Measurements from ENCODE around the gene CEP112. TPM values are rescaled to one million over a fixed set of nuclear protein-coding genes. Genes with fewer than 3 reads are reported as not detected.

Gene CEP112
- polyA plus RNA-seq, 12 donors = 7.2 to 23.3 (median 18.0) TPM; not detected in 1

DNA sequence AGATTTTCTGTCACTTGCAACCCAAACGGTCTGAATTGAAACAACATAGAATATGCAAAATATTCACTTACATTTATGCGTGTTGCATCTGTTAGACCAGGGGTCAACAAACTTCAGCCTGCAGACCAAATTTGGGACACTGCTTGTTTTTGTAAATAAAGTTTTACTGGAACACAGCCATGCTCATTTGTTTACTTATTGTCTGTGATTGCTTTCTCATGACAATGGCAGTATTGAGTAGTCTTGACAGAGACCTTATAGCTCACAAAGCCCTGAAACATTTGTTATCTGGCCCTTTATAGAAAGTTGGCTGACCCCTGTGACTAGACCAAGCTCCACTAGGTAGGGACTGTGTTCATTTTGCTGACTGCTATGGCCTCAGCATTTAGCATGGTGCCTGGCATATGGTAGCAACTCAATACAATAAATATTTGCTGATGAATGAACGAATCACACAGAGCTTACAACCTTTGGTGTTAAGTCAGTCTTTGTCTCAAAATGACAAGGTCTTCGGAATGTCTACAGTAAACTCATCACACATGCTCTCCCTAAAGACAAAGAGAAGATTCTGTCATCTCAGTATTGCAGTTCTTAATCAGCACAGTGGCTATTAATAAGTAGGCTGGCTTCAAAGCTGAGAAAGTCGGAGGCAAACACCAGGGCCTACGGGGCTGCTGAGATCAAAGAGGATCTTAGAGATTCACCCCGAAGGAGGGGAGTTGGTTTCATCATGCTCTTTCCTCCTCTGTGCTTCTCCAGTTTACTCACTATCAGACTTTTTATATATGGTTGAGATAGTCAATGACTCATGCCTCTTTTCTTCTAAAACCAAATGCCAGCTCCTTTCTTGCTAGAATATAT lies 535.3 kb downstream of the CEP112 start:
- no peak for DNase-seq

DNA sequence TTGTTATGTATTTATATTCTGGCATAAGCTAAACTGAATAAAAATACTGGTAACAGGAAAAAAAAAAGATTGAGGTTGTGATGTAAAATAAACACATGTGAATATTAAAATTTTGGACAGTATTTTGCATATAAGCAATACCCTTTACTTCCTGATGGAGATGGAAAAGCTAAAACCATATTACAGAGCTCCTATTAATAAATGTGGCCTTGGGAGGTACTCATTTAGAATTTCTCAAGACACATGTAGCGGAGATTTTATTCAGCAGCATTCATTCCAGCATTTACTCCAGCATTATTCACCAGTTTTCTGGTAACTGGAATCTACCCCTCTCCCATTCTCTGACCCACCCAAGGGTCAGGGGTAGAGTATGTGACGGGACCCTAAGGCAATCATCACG lies 536.2 kb downstream of the CEP112 start:
- no peak for DNase-seq

DNA sequence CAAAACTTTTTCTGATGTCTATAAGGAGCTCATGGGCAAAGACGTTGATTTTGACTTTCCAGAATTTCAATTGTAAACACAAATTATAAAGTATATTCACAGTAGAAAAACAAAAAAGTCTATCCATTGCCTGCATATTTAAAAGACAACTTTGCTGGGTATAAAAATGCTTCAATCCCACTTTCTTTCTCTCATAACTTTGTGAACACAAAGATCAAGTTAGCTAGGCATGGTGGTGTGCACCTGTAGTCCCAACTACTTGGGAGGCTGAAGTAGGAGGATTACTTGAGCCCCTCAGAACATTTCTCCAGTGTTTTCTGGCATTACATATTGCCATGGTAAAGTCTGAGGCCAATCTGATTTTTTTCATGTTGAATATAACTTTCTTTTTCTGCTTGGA lies 547.4 kb downstream of the CEP112 start:
- DNase-seq = no peak

DNA sequence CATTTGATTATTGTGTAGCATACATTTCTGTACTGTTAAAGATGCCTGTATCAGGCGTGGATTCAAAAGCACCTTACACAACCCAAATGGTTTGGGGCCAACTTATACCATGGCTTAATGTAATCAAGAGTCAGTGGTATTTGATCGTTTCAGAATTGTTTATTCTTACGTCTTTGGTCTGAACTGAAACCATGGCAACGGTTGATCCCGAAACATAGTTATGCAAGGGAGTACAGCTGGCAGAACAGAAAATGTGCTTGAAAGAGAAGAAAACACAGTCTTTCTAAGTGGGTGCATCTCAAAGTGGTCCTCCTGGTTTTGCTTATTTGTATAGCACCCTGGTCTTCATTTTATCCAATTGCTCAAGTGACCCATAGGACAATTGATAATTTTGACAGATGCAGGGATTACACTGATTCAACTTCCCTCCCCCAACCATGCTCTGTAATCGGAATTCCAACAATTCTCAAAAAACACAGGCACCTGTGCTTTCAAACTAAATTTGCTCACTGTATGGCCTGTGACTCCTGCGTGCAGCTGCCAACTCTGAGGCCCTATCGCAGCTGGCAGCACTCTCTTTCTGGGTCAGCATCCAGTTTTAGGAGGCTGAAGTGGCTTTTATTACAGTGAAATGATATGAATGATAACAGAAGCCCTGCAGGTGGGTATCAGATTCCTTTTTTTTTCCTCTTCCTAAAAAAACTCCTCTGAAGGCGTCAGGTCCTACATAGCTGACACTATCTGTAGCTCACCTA lies 553.5 kb downstream of the CEP112 start:
- peak; percentile 32 for DNase-seq

DNA sequence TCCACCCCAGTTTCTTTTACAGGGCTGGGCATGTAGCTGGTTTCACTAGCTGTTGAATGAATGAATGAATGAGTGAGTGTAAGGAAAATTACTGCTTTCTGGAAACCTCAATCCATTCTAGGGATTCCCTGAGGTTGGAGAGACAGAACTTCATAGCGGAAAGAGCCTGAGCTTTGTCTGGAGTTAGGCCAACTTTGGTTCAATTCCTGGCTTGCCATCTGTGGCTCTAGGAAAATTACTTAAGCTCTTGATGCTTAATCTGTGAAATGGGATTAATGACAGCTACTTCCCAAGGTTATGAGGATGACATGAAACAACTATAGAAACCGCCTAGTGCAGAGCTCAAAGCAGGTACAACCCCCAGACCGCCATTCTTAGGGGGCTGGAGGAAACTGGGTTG lies 554.1 kb downstream of the CEP112 start:
- DNase-seq = peak; percentile 38

DNA sequence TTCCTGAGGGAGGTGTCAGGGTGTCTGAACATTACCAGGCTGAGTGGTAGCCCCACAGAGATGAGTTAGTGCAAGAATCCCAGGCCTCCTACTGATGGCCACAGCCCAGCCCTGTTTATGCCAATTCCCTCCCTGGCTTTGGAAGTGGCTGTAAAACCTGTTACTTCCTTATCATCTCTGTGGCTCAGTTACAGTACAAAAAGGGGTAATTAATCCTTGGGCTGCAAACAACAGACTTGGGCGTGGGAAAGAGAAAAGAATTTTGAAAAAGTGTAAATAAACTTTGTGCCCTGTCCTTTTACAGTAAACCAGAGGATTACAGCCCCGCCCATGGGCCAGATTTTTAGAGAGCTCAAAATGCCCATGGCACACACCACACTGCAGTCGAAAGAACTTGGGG lies 557.4 kb downstream of the CEP112 start:
- no peak for DNase-seq

DNA sequence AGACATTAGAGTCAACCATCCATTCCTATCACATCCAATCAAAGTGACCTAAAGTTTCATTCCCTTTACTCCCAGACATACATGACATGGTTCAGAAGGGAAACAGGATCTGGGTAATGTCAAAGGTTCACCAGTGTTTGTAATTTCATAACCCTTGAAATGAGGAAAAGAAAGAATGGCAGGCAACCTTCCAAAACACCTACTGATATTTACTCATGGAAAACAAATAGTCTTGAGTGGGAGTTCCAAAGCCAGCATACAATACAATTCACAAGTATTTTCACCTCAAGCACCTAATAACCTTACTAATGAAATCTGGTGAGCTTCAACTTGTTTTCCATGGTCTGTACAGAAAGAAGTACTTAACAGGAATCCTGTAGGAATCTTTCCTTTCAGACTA lies 557.9 kb downstream of the CEP112 start:
- no peak for DNase-seq

DNA sequence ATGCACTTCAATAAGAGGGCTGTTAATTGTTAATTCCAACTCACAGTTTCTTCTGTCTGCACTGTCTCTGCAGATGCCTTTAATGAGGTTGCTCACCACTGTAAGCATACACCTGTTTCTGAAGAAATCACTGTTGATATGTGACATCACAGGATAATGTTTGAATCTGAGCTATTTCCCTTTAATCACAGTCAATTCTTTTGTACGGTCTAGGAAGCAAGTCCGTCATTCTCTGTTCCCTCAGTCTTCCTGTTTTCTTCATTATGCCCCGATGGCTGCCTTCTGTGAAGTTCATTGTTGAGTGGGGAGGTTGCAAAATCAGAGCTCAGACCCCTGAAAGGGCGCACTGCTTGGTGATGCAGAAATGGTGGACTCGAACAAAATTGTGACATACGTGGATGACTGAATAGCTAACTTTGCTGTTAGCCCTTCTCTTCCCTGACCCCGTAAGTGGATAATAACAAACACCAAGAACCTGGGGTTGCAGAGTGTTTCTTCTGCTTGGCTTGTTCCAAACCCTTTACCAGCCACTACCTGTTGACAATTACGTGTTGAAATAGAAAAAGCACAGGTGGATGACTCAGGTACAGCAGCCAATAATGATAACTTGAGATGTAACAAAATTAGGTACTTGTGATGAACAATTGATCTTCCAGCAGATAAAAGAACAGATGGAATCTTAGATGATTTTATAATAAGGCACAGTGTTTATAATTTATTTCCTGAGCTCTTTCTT lies 558.6 kb downstream of the CEP112 start:
- DNase-seq = no peak

DNA sequence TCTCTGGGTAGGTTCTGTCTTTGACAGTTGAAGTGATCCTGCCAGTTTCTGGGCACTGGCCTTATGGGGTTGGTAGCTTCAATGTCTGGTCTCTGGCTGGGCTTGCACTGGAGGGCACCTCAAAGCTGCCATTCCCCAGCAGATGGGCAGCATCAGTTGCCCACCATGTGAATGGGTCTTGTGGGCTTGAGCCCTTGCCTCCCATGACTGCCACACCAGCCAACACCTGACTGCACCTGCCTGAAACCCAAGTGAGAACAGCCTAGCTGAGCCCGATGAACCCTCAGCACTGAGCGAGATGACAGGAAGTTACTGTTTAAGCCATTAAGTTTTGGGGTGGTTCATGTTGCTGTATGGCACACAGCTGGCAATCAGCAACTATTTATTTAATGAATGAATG lies 561.4 kb downstream of the CEP112 start:
- no peak for DNase-seq

DNA sequence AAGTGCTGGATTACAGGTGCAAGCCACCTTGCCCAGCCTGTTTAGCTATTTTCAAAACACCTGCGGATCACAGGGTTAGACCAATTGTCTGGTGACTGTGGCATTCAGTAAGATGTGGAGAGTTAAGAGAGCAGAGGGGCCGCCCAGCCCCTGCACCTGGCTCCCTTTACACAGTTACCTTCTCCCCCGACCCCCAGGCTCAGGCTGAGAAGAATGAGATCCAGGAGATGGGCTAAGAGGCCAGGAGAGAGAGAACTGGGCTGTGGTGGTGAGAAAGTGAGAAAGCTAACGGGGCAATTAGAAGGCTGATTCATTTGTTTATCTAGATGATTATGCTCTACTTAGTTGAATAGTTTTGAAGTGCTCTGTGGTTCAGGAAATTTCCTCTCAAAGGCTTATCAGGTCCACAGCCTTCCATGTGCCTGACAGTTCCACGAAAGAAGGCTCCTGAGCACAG lies 562.7 kb downstream of the CEP112 start:
- no peak for DNase-seq

DNA sequence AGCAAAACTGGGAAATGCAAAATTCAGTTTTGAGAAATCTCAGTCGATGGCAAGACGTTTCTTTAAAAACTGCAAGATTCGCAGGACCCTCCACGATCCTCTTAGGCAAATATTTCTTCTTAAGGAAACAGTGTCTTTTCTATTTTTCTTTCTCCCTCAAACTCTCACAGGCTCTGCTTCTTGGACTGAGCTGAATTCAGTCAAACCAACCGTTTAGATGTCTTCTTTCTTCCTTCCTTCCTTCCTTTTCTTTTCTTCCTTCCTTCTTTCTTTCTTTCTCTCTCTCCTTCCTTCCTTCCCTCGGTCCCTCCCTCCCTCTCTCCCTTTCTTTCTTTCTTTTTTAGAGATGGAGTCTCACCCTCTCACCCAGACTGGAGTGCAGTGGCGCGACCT lies 563.3 kb downstream of the CEP112 start:
- DNase-seq = no peak

DNA sequence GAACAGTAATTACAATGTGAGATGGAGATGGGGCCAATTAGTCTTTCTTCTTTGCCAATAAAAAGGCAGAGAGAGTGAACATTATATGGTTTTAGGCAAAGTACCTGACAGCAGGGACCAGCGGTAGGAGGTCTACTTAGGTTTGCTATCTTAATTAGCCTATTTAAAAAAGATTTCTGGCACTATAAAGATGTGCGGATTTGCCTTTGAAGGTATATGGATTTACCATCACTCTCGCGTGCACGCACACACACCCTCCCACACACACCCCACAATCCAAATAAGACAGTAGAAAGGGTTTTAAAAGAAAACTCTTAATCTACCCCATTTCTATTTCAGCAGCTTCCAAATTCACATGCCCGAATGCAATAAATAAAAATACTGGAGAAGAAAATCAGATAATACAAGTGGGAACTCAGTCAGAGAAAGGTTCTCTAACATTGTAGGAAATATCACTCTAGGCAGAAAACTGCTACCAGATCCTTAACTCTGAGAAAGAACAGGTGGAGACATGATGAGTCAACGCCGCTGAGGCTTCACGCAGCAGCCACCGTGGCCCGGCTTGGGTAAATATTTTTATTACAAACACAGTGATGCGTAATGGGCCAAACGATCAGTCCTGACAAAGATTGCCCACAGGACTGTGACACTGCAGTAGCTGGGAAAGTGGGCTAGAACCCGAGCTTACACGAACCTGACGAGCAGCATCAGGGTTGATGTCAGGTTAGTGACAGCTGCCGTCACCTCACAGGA lies 563.9 kb downstream of the CEP112 start:
- DNase-seq = peak; percentile 15

DNA sequence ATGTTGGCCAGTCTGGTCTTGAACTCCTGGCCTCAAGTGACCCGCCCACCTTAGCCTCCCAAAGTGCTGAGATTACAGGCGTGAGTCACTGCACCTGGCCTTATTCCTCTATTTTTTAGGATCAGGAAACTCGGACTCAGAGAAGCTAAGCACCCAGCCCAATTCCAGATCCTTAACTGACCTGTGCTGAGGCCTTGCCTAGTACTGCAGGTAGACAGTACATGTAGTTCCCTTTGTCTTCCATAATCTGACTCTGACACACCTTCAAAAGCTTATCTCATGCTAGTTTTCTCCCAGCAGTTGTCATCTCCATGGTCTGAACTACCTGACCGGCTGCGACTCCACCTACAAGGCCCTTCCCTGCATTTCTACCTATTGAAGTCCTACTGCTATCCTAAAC lies 564.8 kb downstream of the CEP112 start:
- DNase-seq = no peak

DNA sequence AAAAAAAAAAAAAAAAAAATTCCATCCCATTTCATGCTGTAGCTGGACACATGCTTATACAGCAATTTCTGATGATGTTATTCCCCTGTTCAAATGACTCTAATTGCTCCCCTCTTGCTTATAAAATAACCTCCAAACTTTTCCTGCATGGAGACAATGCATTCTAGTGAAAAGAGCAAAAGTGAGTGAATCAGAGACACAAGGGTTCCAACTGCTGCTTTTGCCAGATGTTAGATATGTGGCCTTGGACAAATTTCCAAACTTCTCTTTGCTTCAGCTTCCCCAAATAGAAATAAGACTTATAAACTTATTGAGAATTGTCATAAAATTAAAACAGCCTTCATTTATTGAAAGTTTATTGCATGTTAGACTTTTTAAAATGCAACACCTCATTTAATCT lies 565.5 kb downstream of the CEP112 start:
- DNase-seq = peak; percentile 58

DNA sequence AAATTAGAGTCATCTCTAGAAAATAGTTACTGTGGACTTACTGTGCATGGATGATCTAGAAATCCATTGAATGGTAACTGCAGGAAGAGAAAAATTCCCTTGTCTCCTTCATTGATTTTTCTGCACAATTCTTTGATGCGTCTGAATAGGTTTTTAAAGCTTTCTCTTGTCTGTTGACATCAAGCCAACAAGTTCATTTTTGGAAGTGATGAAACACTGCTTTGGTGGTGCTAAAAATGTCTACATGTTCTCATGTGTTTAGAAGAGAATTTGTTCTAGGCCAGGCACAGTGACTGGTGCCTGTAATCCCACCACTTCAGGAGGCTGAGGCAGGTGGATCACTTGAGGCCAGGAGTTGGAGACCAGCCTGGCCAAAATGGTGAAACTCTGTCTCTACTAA lies 573.4 kb downstream of the CEP112 start:
- no peak for DNase-seq

DNA sequence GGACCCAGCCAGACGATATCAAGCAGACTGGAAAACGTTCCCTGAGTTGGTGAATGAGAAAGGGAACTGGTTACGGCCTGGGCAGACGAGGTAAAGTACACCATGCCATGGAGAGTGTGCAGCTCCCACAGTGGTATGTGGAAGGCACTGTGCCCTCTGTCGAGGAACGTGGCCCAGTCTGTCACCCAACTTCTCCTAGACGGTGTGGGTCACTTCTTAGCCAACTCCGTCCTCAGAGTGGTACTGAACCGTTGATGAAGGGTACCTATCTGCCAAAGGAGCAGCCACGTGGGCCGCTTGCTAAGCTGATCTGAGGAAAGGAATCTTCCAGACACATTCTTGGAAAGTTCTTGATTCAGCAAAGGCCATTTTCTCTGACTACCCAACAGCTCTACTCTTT lies 574.4 kb downstream of the CEP112 start:
- no peak for DNase-seq

DNA sequence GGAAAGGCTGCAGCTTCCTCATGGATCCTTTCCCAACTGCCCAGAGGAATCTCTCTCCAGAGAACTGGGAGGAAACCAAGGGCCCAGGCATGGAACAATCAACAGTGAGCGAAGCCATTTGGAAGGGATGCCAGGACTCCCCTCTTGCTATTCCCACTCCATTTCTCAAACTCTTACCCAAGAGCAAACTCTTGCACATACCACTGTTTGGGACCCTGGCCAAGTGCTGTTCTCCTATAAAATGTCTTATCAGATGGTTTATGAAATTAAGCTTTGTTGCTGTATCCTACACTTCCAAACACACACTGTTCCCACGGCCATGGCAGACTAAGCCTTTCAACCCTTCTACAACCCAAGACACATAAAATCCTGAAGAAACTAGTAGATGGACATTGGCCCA lies 582.2 kb downstream of the CEP112 start:
- no peak for DNase-seq

DNA sequence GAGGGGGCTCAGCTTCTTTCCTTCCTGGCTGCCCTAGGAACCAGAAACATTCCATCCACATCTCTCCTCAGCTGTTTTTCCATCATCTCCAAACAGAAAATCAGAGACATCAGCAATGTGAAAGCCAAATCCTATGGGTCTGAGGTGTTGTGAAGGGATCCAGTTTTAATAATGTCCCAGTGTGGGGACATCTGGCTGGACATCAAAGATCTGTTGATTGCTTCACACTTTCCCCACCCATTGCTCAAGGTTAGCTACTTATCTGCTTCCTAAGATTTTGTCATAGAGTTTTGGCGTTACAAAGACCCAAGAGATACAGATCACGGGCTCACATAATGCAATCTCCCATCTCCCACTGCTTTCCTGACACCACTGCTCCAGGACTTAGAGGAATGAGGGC lies 582.6 kb downstream of the CEP112 start:
- no peak for DNase-seq

DNA sequence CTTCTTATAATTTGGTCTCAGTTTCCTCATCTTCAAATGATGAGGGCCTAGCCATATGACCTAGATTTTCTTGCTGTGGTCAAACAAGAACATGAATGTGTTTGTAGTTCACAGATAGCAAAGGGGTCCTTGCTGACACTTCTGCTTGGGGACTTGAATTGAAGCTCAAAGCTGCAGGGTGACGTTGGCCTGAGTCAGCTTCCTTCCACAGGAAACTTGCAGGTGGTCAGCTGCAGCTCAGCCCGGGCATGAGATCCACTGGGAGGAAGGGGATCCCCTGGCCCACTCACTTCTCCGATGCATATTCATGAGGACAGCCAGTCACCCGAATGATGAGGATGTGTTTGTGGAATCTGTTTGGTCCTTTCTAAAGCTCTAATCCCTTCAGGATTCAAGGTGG lies 587.9 kb downstream of the CEP112 start:
- DNase-seq = no peak

DNA sequence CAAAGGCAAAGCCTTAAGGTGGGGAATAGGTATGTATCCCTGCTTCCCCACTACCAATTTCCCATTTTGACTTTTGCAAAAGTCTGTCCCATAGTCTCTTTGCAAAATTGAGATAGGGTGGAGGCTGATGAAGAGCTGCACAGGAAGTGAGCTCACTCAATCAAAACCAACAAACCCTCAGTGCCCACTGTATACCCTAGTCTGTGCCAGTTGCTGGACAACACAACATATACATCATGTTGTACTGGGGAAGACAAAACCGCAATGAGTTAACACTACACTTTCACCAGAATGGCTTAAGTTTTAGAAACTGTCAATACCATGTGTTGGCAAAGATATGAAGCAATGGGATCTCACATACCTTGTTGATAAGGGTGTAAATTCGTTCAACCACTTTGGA lies 590.1 kb downstream of the CEP112 start:
- no peak for DNase-seq

DNA sequence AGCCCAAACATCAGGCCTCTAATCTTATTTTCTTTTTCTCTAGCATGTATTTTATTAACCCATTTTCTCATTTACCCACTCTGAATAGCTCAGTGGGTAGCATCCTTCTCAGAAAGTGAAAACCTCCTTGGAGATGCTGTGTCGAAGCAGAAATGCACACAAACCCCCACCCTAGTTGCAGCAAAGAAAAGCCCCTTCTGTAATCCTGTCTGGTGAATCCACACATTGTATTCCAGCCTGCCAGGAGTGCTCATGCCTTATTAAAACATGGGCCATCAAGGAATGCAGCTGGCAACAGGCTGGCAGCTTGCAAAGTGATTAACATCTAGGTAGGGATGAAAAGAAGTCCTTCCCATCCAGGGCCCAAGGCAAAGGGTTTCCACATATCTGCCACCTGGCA lies 590.8 kb downstream of the CEP112 start:
- DNase-seq = no peak

DNA sequence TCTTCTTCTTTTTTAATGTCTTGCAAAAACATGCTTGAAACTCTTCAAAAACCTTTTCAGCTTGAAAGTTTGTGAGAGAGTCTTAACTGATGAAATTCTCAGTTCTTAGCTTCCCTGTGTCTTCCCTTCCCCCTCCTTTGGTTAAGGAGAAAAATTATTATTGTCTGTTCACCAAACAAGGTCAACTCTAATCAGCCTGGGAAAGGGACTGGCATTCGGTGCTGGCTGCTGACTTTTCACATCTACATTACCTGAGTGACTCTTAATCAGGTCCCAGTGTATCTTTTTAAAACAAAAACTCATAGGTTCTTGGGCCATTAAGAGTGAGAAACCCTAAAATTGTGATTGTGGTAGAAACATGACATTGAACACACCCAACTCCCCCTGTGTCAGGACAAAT lies 591.4 kb downstream of the CEP112 start:
- no peak for DNase-seq
